H9 (cell line): Measurements from ENCODE around the gene SETBP1. TPM values are rescaled to one million over a fixed set of nuclear protein-coding genes. Genes with fewer than 3 reads are reported as not detected.

Experiments
- DNase-seq: peaks from one replicate; pipeline ENCODE4 v3.0.0-alpha.2; 2017
- H2AFZ ChIP-seq: one replicate; pipeline ENCODE4 v1.6.1; 2013; ENCODE audit warnings: mild to moderate bottlenecking, low read length, control low read depth, moderate library complexity
- H2AK5ac ChIP-seq: 2 replicates; pipeline ENCODE4 v1.6.1; 2013; ENCODE audit warnings: low read length, control low read depth, mixed read lengths; ENCODE audit not compliant: insufficient read length
- H2BK120ac ChIP-seq: one replicate; pipeline ENCODE4 v1.6.1; 2013; ENCODE audit warnings: low read depth, mild to moderate bottlenecking, low read length, control low read depth, inconsistent platforms; ENCODE audit not compliant: poor library complexity, severe bottlenecking
- H2BK12ac ChIP-seq: 2 replicates; pipeline ENCODE4 v1.6.1; 2013; ENCODE audit warnings: low read length, control low read depth, mixed read lengths, low read depth; ENCODE audit not compliant: insufficient read length
- H2BK15ac ChIP-seq: 2 replicates; pipeline ENCODE4 v1.6.1; 2013; ENCODE audit warnings: low read depth, low read length, control low read depth
- H2BK20ac ChIP-seq: one replicate; pipeline ENCODE4 v1.6.1; 2013; ENCODE audit warnings: low read depth, mild to moderate bottlenecking, low read length, control low read depth, inconsistent platforms; ENCODE audit not compliant: poor library complexity, severe bottlenecking
- H2BK5ac ChIP-seq: 2 replicates; pipeline ENCODE4 v1.6.1; 2013; ENCODE audit warnings: low read length, control low read depth, mixed read lengths; ENCODE audit not compliant: insufficient read length
- H3K14ac ChIP-seq: 2 replicates; pipeline ENCODE4 v1.6.1; 2013; ENCODE audit warnings: low read length, control low read depth; ENCODE audit not compliant: insufficient read depth
- H3K18ac ChIP-seq: 2 replicates; pipeline ENCODE4 v1.6.1; 2013; ENCODE audit warnings: low read depth, mild to moderate bottlenecking, mixed read lengths, low read length, control low read depth; ENCODE audit not compliant: insufficient read length
- H3K23ac ChIP-seq: 2 replicates; pipeline ENCODE4 v1.6.1; 2013; ENCODE audit warnings: low read length, control low read depth, mixed read lengths, low read depth; ENCODE audit not compliant: insufficient read length
- H3K23me2 ChIP-seq: 2 replicates; pipeline ENCODE4 v1.6.1; 2013; ENCODE audit warnings: low read depth, mild to moderate bottlenecking, mixed read lengths, low read length, control low read depth; ENCODE audit not compliant: insufficient read length, poor library complexity, severe bottlenecking
- H3K27ac ChIP-seq: 2 replicates; pipeline ENCODE4 v1.5.1; 2013; ENCODE audit warnings: low read length, control low read depth, mixed read lengths, low read depth; ENCODE audit not compliant: insufficient read length
- H3K27me3 ChIP-seq: 2 replicates; pipeline ENCODE4 v1.6.1; 2013; ENCODE audit warnings: low read length, control low read depth, inconsistent platforms; ENCODE audit not compliant: insufficient read depth
- H3K4ac ChIP-seq: 2 replicates; pipeline ENCODE4 v1.6.1; 2013; ENCODE audit warnings: low read depth, mild to moderate bottlenecking, control low read depth, inconsistent platforms, low read length, moderate library complexity
- H3K4me1 ChIP-seq: 2 replicates; pipeline ENCODE4 v1.6.1; 2013; ENCODE audit warnings: low read length, control low read depth, inconsistent platforms; ENCODE audit not compliant: insufficient read depth
- H3K4me2 ChIP-seq: 2 replicates; pipeline ENCODE4 v1.6.1; 2013; ENCODE audit warnings: low read length, control low read depth, mixed read lengths; ENCODE audit not compliant: insufficient read length, insufficient read depth
- H3K56ac ChIP-seq: 2 replicates; pipeline ENCODE4 v1.6.1; 2013; ENCODE audit warnings: low read depth, mild to moderate bottlenecking, mixed read lengths, low read length, control low read depth; ENCODE audit not compliant: insufficient read length
- H3K79me1 ChIP-seq: 2 replicates; pipeline ENCODE4 v1.6.1; 2013; ENCODE audit warnings: low read depth, mild to moderate bottlenecking, moderate library complexity, low read length, control low read depth, inconsistent platforms; ENCODE audit not compliant: insufficient read depth, poor library complexity, severe bottlenecking
- H3K79me2 ChIP-seq: 2 replicates; pipeline ENCODE4 v1.6.1; 2013; ENCODE audit warnings: low read length, control low read depth, inconsistent platforms; ENCODE audit not compliant: insufficient read depth
- H3K9ac ChIP-seq: 2 replicates; pipeline ENCODE4 v1.6.1; 2013; ENCODE audit warnings: low read length, control low read depth, mixed read lengths; ENCODE audit not compliant: insufficient read length; ENCODE audit errors: extremely low read depth
- H3K9me3 ChIP-seq: one replicate; pipeline ENCODE4 v1.6.1; 2013; ENCODE audit warnings: low read depth, low read length, inconsistent platforms; ENCODE audit not compliant: control insufficient read depth
- H3T11ph ChIP-seq: one replicate; pipeline ENCODE4 v1.6.1; 2013; ENCODE audit warnings: mild to moderate bottlenecking, low read length, control low read depth, inconsistent platforms
- H4K20me1 ChIP-seq: one replicate; pipeline ENCODE4 v1.6.1; 2013; ENCODE audit not compliant: control insufficient read depth, insufficient read length, insufficient read depth
- H4K5ac ChIP-seq: 2 replicates; pipeline ENCODE4 v1.6.1; 2013; ENCODE audit warnings: low read depth, mild to moderate bottlenecking, mixed read lengths, low read length, control low read depth; ENCODE audit not compliant: insufficient read length
- H4K8ac ChIP-seq: replicated peaks from 2 replicates; pipeline ENCODE4 v1.6.1; 2013; ENCODE audit warnings: low read length, control low read depth, mixed read lengths, low read depth; ENCODE audit not compliant: insufficient read length
- H4K91ac ChIP-seq: 2 replicates; pipeline ENCODE4 v1.6.1; 2013; ENCODE audit warnings: low read depth, mild to moderate bottlenecking, moderate library complexity, mixed read lengths, low read length, control low read depth; ENCODE audit not compliant: insufficient read length
- H3K27ac Mint-ChIP-seq, 3 experiments: 2 replicates in 2 of 3; 3 replicates in 1 of 3; pipeline ENCODE4 v1.8.0; 2020 to 2021; ENCODE audit warnings: mixed read lengths in 3 of 3, mild to moderate bottlenecking in 1 of 3, moderate library complexity in 1 of 3
- H3K27me3 Mint-ChIP-seq: 2 replicates; pipeline ENCODE4 v1.8.0; 2021; ENCODE audit warnings: low read depth, mild to moderate bottlenecking, moderate library complexity, mixed read lengths
- H3K36me3 Mint-ChIP-seq, 3 experiments: 2 replicates in 2 of 3; 3 replicates in 1 of 3; pipeline ENCODE4 v1.8.0; 2020 to 2021; ENCODE audit warnings: low read depth in 3 of 3, mixed read lengths in 3 of 3; ENCODE audit not compliant: insufficient read depth in 1 of 3
- H3K4me1 Mint-ChIP-seq, 2 experiments: 2 replicates each; pipeline ENCODE4 v1.8.0; 2020; ENCODE audit warnings: mixed read lengths in 2 of 2
- H3K4me3 Mint-ChIP-seq, 2 experiments: 2 replicates in 1 of 2; 3 replicates in 1 of 2; pipeline ENCODE4 v1.8.0; 2020 to 2021; ENCODE audit warnings: mild to moderate bottlenecking in 2 of 2, mixed read lengths in 2 of 2, moderate library complexity in 1 of 2
- H3K9me3 Mint-ChIP-seq, 2 experiments: 2 replicates in 1 of 2; 3 replicates in 1 of 2; pipeline ENCODE4 v1.8.0; 2020; ENCODE audit warnings: mild to moderate bottlenecking in 2 of 2, mixed read lengths in 2 of 2, moderate library complexity in 1 of 2
- CTCF ChIP-seq: fragments of 200-600 bp; sonication (generic); conservative IDR thresholded peaks from 3 replicates; pipeline ENCODE4 v1.8.0; 2021; ENCODE audit warnings: antibody characterized with exemption, mild to moderate bottlenecking
- WGBS: extraction: QIAGEN DNeasy Blood & Tissue Kit; methylation state at CpG from one replicate; pipeline ENCODE4 v1.1.7; 2013; ENCODE audit warnings: missing lambda C conversion rate, low lambda C conversion rate, mixed read lengths; ENCODE audit not compliant: insufficient read length; ENCODE audit errors: extremely low coverage; 5-methylcytosine and 5-hydroxymethylcytosine counted together
- total RNA-seq: library from RNA; stranded (reverse); gene quantifications from 2 replicates; pipeline ENCODE4 v1.2.1, GENCODE V29; 2021

The SETBP1 gene
- total RNA-seq, 1 experiment from 2014 or later: 4.6 TPM

- Histone ChIP-seq H3K14ac (no peak overlapping the region), H2BK15ac (no peak overlapping the region), H2BK20ac (no peak overlapping the region), H2AFZ (no peak overlapping the region), H2AK5ac (no peak overlapping the region), H4K5ac (no peak overlapping the region), H3K9me3 (no peaks in the 10 kb centered on the region), H4K8ac (no peak overlapping the region), H3K4ac (no peak overlapping the region), H3K9ac (no peak overlapping the region), H3K56ac (no peak overlapping the region), H4K91ac (no peak overlapping the region), H2BK120ac (no peak overlapping the region), H3T11ph (no peak overlapping the region), H4K20me1 (no peaks in the 10 kb centered on the region), H3K23me2 (no peaks in the 10 kb centered on the region), H3K4me1 (peaks cover 7% of the 10 kb centered on the region; the same call in 1 of the 2 replicates), H2BK5ac (no peak overlapping the region), H3K4me2 (no peak overlapping the region), H3K79me2 (no peaks in the 10 kb centered on the region), H2BK12ac (no peak overlapping the region), H3K18ac (no peak overlapping the region), H3K27ac (no peak overlapping the region), H3K79me1 (no peaks in the 10 kb centered on the region), H3K23ac (no peak overlapping the region), H3K27me3 (no peaks in the 10 kb centered on the region)
- no peak for DNase-seq
- H3K27ac Mint-ChIP-seq: no peak overlapping the region; a peak in 1 of 7 replicates
- H3K27me3 Mint-ChIP-seq: no peaks in the 10 kb centered on the region
- no peak for TF ChIP-seq CTCF
- no peak overlapping the region for H3K4me3 Mint-ChIP-seq
- H3K4me1 Mint-ChIP-seq: peaks cover 13 to 24% of the 10 kb centered on the region in 2 experiments
- WGBS: no CpG with 5 or more reads among the region's 3 CpGs
- no peaks in the 10 kb centered on the region; a peak in 1 of 7 replicates for H3K36me3 Mint-ChIP-seq
- no peaks in the 10 kb centered on the region for H3K9me3 Mint-ChIP-seq
Observed at GRCh38 chr18:44733754-44734465, 53.2 kb downstream of the SETBP1 start.
